ENCODE results near the gene CACHD1.
A peak's percentile ranks its signal among the peaks of the same experiment; 100 is the strongest.

The CACHD1 gene

DNA sequence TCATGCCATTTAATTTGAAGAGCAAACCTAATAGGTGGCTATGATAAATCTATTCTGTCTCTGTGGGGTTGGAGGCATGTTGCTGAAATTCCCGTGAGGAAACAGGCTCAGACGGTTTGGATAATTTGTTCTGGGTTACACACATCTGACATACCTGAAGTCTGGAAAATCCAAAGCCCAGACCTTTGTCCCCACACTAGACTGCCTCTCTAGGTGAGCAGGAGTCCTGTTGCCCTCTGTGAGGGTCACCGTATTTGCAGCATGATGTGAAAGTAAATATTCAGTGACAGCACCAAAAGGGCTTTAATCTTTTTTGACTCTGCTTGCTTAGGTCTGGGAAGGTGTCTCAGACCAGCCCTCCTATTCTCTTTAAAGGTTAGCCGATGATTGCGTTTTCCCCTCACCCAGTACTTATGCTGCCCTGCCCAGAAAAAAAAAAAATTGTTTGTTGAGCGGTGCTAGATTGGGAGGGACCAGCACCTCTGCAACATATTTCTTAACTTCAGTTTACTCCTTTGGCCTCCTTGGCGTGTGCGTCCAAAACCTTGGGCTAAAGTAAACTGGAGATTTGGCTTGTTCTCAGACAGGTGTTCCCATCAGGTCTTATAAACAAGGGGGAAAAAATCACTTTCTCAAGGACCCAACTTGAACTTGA, 67.0 kb downstream of the CACHD1 start:
- DNase-seq (ENCODE audit: low spot score), result no peak
- peak overlapping the region; percentile 23 for H3K4me3 ChIP-seq
- H3K27ac ChIP-seq, result peak overlapping the region in 1 of 2 donors; percentile 52

DNA sequence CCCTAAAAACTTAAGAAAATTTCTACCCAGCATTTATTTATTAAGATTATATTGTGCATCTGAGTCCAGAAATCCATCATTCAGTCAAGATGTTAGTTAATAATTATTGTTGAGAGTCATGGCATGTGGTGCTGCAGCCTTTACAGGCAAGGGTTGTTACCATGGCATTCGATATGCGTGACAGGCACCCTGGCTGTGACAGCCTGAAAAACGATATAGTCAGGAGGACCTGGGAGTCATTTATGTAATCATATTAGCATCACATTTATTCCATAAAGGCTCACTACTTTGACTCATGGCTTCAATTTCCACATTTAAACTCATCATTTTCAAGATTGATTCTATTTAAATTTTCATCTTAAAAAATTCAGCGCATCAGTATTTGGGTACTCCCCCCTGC, 68.0 kb downstream of the CACHD1 start:
- Histone ChIP-seq H3K4me3 (no peak overlapping the region), H3K27ac (no peak overlapping the region)
- TF ChIP-seq, protein P1, sequence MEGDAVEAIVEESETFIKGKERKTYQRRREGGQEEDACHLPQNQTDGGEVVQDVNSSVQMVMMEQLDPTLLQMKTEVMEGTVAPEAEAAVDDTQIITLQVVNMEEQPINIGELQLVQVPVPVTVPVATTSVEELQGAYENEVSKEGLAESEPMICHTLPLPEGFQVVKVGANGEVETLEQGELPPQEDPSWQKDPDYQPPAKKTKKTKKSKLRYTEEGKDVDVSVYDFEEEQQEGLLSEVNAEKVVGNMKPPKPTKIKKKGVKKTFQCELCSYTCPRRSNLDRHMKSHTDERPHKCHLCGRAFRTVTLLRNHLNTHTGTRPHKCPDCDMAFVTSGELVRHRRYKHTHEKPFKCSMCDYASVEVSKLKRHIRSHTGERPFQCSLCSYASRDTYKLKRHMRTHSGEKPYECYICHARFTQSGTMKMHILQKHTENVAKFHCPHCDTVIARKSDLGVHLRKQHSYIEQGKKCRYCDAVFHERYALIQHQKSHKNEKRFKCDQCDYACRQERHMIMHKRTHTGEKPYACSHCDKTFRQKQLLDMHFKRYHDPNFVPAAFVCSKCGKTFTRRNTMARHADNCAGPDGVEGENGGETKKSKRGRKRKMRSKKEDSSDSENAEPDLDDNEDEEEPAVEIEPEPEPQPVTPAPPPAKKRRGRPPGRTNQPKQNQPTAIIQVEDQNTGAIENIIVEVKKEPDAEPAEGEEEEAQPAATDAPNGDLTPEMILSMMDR (IDR thresholded peaks at IDR 0.05), result no peak
- DNase-seq (ENCODE audit: low spot score), result no peak

More for the DNA sequence above, 67.0 kb downstream of the CACHD1 start:
- TF ChIP-seq, protein P1 (IDR thresholded peaks at IDR 0.05), result no peak

DNA sequence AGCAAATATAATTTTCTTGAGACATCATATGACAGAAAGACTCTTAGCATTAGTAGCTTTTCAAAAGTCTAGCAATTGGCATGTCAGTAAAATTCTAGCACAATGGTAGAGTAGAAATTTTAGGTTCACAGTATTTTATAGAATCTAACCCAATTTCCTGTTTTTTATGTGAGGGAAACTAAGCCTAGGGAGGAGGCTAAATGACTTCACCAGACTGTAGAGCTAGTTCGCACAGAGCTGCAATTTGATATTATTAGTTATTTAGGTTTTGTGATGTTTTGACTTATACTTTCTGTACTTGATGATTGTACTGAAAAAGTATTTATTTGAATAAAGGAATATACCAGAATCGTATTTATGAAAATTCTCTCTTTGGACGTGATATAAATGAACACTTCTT, 68.5 kb downstream of the CACHD1 start:
- TF ChIP-seq, protein P1 (IDR thresholded peaks at IDR 0.05), result no peak
- DNase-seq (ENCODE audit: low spot score), result no peak
- no peak overlapping the region for H3K27ac ChIP-seq
- no peak overlapping the region for H3K4me3 ChIP-seq

DNA sequence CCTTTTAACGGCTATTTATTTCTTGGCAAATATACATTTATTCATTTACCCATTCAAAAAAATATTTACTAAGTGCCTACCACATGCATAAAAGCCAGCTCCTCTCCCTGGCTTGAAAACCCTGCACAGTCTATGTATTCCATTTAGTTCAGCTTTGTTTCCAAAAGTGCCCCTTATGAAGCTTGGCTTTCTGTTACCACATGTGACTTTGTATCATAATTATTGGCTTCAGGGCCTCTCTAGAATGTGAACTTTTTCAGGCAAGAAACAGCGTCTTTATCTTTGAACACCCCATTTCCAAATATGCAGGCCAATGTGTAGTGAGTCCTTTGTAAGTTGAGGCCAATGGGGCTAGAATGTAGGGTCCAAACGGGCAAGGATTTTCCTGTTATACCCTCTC, 69.4 kb downstream of the CACHD1 start:
- TF ChIP-seq, protein P1 (IDR thresholded peaks at IDR 0.05), result no peak
- Histone ChIP-seq H3K4me3 (no peak overlapping the region), H3K27ac (no peak overlapping the region)
- DNase-seq (ENCODE audit: low spot score), result no peak

DNA sequence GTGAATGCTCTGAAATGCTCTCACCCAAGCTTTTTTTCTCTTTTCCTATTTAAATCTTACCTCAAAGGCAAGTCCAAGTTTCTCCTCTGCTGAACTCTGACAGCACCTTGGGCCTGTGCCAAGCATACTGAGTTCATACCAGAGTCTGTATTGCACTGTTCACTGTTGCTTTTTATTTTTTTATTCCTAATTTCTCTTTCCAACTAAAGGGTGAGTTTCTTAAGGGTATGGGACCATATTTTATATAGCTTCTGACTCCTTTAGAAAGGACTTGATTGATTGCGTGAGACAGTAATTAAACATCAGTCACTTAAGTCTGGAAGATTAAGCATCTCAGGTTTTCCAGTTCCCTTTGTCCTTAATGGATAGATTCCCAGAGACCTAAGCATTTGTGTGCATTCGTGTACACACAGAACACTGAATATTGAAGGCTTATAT, 69.9 kb downstream of the CACHD1 start:
- no peak for DNase-seq (ENCODE audit: low spot score)
- peak overlapping the region; percentile 49 for H3K4me3 ChIP-seq

DNA sequence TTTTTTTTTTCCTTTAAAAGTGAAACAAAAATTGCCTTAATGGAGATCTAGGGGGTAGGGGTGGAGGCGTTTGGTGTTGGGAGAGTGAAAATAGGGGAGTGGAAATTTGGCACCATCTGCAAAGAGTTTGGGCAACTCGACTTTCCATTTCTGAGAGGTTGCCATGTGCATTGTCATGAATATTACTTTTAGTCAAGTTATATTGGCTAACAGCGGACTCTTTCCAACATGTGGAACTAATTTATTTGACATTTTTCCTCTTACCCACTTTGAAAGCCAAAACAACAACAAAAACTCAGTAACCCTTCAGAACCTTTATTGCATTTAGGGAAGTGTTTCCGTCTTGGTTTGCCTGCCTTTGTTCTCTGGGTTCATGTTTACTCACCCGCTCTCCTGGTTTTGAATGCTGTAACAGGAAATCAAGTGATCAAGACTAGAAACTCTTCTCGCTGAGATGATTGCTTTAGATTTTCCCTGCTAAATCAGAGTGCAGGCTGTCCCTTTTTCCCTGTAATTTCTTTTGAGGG, 70.4 kb downstream of the CACHD1 start:
- H3K27ac ChIP-seq, result peak overlapping the region in 1 of 2 donors; percentile 55
- TF ChIP-seq, protein P1 (IDR thresholded peaks at IDR 0.05), result no peak
- peak overlapping the region; percentile 49 for H3K4me3 ChIP-seq
- no peak for DNase-seq (ENCODE audit: low spot score)

More for the DNA sequence above, 69.9 kb downstream of the CACHD1 start:
- peak overlapping the region in 1 of 2 donors; percentile 55 for H3K27ac ChIP-seq
- TF ChIP-seq, protein P1 (IDR thresholded peaks at IDR 0.05), result no peak

DNA sequence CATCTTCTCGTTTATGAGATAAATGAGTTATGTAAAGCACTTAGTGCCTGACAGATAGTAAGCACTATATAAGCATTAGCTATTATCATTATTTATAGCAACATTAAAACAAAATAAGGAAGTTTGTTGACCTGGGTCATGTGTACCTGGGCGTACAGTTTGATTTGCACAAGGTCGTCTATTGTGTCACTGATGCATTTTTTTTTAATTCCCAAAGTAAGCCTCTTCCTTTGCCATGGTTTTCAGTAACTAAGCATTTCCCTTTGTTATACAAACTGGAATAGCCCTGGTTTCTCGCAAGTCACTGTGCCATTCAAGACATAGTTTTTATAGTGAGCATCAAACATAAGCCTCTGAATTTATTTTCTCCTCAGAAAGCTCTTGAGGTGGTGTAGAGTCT, 72.2 kb downstream of the CACHD1 start:
- no peak for DNase-seq (ENCODE audit: low spot score)
- TF ChIP-seq, protein P1 (IDR thresholded peaks at IDR 0.05), result no peak
- Histone ChIP-seq H3K4me3 (no peak overlapping the region), H3K27ac (no peak overlapping the region)
